ENCODE results near the gene WWOX.
A peak's percentile ranks its signal among the peaks of the same experiment; 100 is the strongest.
"Not testable (repeated sequence)": the region's sequence is repeated elsewhere in the genome, so short reads cannot be mapped to it uniquely, and the experiment has no call there.

WWOX gene

DNA sequence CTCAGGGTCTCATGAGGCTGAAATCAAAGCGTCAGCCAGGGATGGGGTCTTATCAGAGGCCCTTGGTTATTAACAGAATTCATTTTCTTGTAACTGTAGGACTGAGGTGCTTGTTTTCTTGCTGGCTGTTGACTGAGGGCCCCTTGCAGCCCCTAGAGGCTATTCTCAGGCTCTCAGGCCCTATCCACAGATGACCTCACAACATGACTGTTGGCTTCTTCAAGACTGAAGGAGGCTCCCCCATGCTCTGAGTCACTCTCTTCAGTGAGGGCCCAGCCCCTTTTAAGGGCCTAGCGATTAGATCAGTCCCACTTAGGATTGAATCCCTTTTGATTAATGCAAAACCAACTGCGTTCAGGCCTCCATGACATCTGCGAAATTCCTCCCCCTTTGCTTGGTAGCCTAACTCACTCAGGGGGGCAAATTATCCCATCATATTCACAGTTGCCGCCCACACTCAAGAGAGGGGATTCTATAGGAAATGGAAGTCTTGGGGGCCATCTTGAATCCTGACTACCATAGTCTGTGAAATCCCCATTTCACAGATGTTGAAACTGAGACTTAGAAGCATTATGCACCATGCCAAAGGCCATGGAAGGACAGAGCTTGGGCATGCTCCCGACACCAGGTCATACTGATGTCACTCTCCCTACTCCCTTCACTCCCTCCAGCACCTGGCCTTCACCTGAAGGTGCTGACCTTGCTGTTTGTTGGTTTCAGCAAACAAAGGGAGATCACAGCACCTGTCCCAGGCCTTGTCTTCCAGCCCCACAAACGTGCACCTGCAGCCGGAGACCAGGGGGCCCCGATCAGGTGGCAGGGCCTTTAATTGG is 908.8 kb downstream of the WWOX start:
- ATAC-seq = peak; percentile 60 to 61

DNA sequence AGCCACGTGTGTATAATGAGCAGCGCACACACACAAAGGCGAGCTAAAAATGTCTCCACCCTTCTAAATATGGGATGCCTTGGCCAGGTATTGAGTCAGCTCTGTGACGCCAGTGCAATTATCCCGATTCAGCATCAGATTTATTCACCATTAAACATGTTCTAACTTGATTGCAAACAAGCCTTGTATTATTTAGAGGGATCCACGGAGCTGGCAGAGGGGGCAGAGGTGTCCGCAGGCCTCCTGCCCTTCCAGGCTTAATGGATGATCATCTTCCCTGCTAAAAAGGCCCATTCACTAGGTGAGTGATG is 909.4 kb downstream of the WWOX start:
- no peak for ATAC-seq

DNA sequence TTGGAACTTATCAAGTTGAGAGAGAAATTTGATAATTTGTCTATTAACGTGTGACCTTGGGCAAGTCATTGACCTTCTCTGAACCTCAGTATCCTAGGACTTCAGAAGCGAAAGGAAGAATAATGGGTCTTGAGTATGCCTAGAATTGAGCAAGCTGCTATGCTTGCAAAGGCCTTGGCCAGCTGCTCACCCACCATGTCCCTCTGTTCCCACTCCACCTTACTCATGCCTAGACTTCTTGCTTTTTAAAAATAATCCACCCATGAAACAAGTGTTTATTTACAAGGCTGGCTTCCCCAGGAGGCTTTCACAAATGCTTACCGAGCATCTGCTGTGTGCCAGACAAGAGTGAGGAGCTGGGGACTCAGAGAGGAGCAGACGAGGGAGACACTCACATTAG is 910.4 kb downstream of the WWOX start:
- ATAC-seq = no peak

DNA sequence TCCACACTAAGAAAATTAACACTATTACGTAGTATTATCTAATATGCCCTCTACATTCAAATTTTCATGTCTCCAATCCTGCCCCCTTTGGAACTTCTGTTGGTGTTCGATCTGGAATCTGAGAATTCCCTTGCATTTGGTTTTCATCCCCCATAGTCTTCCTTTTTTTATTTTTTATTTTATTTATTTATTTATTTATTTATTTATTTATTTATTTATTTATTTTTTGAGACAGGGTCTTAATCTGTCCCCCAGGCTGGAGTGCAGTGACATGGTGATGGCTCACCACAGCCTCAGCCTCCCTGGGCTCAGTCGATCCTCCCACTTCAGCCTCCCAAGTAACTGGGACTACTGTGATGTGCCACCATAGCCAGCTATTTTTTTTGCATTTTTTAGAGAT is 911.8 kb downstream of the WWOX start:
- ATAC-seq = no peak

DNA sequence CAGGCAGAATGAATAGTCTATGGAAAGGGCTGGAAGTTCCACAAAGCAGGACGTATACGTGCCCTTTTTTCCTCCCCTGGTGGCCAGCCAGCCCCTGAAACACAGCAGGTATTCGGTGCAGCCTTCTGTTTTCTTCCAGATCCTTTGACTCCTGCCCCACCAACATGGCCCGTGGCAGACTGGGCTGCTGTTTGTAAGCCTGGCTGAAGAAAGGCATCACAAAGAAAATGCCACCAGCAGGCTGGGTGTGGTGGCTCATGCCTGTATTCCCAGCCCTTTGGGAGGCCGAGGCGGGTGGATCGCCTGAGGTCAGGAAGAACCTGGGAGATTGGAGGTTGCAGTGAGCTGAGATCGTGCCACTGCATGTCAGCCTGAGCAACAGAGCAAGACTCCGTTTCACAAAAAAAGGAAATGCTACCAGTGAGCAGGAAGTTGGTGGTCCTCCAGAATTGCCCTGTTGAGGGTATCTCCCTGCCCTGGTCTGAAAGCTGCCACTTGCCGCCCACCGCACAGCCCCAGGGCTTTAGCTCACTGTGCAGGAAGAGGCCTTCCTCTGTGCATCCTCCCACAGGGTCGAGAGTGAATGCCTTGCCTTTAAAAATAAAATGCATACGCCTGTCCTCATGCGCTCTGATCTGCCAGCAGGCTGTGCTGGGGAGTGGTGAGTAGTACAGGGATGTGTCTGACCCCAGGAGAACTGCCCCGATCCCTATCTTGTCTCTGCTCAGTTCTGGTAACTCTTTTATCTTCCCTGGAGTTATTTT is 913.4 kb downstream of the WWOX start:
- ATAC-seq = no peak

DNA sequence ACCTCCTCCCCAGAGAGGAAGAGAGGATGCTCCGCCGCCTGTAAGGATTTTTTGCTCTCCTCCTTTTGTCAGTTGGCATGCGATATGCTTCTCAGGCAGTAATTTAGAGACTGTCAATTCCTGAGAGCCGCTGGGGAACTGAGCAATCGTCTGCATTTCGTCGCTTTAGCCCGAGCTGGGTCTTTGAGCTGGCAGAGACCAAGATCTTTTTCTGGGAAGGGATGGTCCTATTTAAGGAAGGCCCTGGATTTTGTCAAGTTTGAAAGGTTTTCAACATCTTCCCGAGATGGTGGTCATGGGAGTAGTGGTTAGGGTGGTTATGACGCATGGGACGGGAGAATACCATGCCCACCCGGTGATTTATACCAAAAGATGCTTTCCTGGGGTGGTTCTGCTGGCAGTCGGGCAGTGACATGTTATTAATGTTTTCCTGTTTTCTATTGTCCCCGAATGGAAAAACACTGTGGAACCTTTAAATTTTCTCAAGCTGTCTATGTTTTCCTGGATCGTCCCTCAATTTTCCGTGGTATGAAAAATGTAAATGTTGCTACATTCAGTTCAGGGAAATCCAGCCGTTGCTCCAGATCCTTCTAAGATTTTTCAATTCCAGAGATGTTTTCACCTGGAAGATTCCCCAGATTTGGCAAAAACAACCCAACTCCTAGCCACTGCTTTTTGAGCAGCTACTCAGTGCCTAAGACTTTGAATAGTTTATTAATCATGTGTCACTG is 914.6 kb downstream of the WWOX start:
- ATAC-seq = no peak

DNA sequence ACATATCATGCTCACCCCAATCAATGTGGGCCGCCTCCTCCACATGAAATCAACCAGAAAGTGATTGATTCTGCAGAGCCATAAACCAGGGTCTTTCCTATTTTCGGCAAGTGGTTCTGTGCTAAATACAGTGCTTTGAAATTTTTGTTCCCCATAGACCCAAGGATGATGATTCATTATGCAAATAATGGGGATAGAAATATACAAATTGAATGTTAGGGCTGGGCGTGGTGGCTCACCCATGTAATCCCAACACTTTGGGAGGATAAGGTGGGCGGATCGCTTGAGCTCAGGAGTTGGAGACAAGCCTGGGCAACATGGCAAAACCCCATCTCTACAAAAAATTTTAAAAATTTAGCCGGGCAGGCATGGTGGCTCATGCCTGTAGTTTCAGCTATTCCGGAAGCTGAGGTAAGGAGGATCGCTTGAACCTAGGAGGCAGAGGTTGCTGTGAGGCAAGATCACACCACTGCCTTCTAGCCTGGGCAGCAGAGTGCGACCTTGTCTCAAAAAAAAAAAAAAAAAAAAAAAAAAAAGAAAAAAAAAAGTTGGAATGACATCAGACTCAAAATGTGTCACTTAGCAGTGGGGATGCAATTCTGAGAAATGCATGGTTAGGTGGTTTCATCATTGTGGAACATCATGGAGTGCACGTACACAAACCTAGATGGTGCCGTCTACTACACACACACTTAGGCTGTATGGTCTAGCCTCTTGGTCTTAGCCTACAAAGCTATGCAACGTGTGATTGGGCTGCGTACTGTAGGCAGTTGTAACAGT is 919.4 kb downstream of the WWOX start:
- no peak for ATAC-seq

DNA sequence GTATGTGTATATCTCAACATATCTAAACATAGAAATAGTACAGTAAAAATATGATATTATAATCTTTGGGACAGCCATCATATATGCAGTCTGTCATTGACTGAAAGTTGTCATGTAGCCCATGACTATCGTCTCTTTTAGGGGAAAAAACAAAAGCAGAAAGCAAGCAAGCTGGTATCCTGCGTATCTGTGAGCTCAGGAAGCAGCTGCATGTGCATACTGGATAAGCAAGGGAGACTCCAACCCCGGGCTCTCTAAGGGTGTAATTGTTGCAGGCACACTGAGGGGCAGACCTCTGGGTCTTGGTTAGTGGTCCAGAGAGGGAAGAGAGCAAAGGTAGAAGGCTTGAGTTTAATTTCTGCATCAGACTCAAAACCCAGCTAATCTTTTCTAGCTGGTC is 920.0 kb downstream of the WWOX start:
- ATAC-seq = no peak

DNA sequence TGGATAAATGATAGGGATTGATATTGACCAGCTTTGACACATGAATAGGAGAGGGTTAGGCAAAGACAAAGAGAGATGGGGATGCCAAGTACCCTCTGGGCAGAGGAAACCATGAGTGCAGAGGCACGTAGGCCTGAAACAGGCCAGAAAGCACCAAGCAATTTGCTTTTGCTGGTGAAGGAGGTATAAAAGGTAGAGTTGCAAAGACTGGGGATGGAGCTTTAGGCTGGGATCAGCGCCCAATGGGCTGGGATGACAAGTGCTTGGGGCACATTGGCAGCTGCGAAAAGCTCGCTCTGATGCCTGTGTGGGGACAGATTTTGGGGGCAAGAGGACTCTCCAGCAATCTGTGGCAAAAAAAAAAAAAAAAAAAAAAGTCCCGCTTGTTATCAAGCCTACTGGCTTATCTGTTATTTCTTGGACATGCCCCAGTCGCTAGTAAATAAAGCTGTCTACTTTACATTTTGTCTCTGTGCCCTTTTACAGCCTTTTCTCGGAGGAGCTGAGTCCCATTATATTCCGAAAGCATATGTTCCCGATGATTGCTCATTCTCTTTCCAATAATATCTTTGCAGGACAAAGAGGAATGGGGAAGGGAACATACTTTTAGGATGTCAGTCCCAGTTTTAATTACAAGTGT is 922.7 kb downstream of the WWOX start:
- no peak for ATAC-seq

DNA sequence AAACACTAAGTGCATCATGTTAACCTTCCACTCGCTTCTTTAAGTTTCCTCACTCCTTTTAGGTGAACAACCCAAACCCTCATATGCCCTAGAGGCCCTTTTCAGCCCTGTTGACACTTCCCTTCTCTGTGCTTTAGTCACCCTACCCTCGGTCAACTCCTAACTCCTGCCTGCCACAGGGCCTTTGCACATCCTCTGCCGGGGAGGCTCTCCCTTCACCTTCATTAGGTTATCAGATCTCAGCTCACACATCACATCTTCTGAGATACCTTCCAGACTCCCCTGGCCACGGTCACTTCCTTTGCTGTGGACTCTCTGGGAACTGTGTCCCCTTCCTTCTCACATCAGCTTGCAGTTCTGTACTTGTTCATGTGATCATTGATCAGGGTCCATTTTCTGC is 926.7 kb downstream of the WWOX start:
- no peak for ATAC-seq

DNA sequence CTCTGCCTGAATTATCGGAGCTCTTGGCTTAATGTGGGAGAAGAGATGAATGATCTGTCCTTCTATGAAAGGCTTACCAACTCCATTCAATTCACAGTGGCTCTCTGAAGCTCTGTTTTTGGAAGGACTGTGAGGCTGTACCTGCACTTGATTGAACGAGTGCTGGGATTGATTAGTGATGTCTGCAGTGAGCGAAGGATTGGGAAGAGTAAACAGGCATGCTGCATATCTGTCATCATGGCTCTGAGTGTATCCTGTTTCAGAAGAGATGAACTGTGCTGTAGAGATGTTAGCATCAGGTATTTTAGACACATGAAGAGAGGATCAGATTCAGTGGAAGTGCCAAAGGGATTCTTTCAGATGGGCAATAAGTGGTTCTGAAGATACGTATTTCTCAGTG is 937.1 kb downstream of the WWOX start:
- no peak for ATAC-seq

DNA sequence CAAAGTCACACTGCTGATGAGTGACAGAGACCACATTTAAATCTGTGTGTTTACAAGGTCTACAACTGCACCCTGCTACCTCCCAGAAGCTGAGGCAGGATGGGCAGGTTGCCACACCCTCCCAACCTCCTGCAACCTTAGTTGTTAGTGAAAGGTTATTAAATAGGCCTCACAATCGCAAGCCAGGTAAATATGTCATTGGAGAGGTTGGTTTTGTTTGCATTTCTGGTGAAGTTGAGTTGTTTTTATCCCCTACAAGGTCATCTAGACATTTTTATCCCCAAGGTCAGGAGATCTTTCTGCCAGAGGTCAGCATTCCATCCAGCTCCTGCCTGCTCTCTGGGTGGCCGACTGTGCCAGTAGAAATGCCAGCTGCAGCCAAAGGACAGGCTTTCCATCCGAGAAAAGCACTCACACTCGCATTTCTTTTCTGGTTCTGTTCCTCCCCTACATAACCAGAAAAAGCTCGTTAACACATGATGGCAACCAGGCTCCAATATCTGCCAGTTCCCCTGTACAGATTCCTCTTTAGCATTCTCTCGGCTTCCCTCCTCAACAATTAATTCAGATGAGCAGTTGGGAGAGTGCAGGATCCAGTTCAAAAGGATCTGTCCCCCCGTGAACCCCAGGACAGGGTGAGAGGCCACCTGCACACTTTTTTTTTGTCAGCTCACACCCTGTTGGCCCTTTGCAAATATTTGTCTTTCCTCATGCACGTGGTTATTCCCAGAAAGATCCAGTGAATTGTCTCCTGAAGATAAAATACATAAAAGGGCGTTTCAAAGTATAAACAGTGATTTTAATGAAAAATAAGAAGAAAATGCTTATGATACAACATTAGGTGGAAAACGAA is 938.3 kb downstream of the WWOX start:
- ATAC-seq = no peak

DNA sequence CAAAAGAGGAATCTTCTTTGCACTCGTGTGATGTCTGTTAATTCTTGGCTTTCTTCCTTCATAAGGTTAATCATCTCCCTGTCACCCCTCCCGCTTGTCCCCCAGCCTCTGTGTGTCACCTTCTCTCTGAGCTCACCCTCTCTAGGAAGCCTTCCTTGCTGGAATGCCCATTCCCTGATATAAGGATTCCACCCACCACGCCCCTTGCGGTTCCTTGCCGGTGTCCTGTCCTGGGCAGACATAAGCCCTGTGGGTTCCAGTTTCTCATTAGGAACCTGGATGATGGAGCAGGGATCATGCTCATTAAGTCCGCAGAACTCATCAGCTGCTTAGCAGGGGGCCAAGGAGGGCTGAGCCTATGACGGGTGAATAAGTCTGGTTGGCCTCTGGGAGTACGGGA is 941.8 kb downstream of the WWOX start:
- no peak for ATAC-seq

DNA sequence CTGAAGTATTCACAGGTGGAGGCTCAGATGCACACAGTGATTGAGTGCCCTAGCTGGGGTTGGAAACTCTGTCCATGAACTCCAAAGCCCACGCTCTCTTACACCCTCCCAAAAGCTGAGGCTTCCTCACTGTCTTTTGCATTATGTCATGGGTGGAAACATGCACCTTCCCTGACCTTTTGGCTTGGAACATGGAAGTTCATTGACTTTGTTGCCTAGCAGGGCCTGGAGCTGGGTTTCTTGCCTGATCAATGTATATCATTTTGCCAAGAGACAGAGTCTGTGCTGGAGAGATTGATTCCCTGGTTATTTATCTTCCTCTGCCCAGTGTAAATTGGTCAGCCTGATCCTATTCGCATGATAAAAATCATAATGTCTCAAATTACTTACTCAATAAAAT is 942.7 kb downstream of the WWOX start:
- no peak for ATAC-seq

DNA sequence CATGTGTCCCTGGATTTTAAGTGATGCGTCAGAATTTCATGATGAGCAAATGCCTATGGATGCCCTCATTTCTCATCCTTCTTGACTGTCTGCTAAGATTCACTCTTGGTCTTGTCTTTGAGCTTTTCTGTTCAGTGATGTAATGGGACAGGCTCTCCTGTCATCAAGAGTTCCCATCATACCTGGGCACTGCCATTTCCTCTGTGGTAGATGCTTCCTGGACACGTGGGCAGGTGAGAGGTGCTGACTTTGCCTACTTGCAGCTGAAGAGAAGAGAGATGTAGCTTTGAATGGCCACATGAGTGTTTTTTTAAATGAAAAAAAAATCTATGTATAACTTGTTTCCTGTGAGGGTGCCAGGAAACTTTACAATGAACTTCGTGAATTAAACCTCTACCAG is 943.4 kb downstream of the WWOX start:
- ATAC-seq = peak in 1 of 2 donors; percentile 62

DNA sequence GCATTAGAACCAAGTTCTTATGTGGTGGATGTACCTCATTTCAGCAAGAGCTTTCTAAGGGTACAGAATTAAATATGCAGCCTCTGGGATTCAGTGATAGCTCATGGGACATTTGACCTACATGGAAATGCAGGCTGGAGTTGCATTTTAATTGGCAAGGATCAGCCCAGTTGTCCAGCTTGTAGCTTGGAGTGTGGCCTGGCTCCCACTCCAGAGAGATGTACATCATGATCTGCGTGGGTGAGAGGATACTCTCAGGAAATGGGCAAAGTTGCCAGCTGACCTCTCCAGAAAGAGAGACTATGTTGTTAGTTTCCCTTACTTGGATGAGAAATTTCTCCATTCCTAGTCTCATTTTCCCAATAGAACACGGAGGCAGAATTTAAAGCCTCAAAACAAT is 945.7 kb downstream of the WWOX start:
- ATAC-seq = no peak

DNA sequence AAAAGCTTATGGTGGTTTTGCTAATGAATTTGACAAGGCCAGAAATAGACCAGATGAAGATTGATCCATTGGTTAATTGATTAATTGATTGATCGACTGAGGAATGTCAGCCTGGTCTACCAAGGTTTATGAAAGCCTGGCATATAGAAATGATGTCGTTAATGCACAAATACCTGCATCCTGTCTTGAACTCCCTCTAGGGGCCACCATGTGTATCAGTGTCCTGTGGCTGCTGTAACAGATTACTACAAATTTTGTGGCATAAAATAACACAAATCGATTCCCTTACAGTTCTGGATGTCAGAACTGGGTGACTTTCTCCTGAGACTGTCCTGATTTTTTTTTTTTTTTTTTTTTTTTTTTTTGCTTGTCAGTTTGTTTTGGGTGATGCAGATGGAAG is 947.9 kb downstream of the WWOX start:
- ATAC-seq = no peak

DNA sequence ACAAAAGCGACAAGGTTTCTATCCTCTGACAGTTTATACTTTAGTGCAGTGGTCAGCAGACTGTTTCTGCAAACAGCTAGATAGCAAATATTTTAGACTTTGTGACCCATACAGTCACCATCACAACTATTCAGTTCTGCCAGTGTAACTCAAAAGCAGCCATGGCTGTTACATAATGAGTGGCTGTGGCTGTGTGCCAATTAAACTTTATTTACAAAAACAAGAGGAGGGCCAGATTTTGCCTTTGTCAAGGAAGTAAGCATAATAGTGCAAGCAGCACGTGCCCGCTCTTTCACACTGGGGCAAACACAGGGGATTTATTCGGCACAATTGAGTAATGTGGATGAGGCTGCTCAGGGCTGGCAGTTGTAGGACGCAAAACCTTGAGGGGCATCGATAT is 949.6 kb downstream of the WWOX start:
- no peak for ATAC-seq

DNA sequence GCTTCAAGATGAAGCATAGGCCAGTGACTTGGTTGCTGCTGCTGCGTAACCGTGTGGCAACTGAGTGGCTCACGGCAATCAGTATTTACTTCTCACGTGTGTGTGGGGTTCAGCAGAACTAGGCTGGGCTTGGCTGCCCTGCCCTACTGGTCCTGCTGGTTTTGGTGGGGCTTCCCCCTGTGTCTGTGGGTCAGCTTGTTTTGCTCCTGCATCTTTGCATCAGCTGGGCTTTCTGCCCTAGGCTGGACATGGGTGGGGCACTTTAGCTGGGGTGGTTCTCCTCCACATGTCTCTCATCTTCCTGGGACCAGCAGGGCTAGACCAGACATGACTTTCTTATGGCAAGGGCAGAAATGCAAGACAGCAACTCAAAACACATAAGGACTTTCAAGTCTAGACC is 950.6 kb downstream of the WWOX start:
- ATAC-seq = no peak

DNA sequence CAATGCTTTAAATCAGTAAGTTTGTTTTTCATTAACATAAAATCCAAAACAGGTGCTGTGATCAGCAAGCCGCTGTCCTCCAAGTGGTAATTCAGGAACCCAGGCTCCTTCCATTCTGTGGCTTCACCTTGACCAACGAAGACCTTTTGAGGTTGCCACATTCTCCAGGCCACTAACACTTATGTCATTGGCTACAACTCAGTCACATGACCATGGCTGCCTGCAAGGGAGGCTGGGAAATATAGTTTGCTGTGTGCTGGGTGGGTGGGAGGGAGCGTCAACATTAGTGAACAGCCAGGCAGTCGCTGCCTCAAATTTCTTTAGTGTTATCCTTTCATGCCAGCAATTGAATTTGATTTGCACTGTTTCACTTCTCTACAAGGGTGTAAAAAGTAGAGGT is 951.9 kb downstream of the WWOX start:
- no peak for ATAC-seq

DNA sequence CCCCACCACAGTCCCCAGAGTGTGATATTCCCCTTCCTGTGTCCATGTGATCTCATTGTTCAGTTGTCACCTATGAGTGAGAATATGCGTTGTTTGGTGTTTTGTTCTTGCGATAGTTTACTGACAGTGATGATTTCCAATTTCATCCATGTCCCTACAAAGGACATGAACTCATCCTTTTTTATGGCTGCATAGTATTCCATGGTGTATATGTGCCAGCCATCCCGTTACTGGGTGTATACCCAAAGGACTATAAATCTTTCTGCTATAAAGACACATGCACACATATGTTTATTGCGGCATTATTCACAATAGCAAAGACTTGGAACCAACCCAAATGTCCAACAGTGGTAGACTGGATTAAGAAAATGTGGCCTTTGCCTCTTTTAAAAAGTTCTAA is 952.7 kb downstream of the WWOX start:
- ATAC-seq = not testable (repeated sequence)

DNA sequence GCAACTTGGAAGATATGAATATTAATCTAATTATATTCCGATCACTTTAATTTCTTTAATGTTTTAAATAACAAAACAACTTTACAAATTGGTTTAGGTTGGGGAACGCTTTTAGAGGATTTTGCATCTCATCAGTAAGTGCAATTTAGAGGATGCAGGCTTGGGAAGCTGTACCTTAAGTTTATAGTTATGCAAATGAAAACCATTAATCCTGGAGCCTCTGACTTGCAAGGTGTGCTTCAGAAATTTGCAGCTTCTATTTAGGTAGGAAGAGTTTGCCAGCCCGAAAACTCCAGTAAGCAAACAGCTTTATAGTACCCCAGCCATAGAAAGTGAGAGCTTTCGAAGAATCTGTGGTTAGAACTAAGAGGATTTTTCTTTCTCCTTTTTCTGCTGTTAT is 954.1 kb downstream of the WWOX start:
- no peak for ATAC-seq
